HepG2 (cell line): ENCODE data around the gene FAM83F. TPM values are rescaled to one million over a fixed set of nuclear protein-coding genes. Genes with fewer than 3 reads are reported as not detected.

Experiments used
- AKNA ChIP-seq: sonication (generic); formaldehyde crosslinking; IDR thresholded peaks from 2 replicates; pipeline ENCODE4 v1.4.0; 2020; ENCODE audit warnings: missing genetic modification reagents, borderline replicate concordance
- BRF2 ChIP-seq: sonication (generic); formaldehyde crosslinking; IDR thresholded peaks from 2 replicates; pipeline ENCODE4 v1.8.1; 2022; ENCODE audit warnings: mild to moderate bottlenecking, missing genetic modification reagents
- CREM ChIP-seq, 2 experiments: sonication (generic) in 1 of 2; formaldehyde crosslinking in 1 of 2; IDR thresholded peaks; 2 replicates each; pipeline versions ENCODE4 v1.4.0 to v1.6.1; 2016 to 2020; ENCODE audit warnings: antibody characterized with exemption in 1 of 2, mild to moderate bottlenecking in 1 of 2, missing genetic modification reagents in 1 of 2
- HIVEP1 ChIP-seq: sonication (generic); formaldehyde crosslinking; IDR thresholded peaks from 2 replicates; pipeline ENCODE4 v1.4.0; 2020; ENCODE audit warnings: mild to moderate bottlenecking, missing genetic modification reagents
- HNRNPL ChIP-seq: fragments of 200-400 bp; formaldehyde crosslinking; IDR thresholded peaks from 2 replicates; pipeline ENCODE4 v1.6.1; 2017; ENCODE audit warnings: mild to moderate bottlenecking, low read depth, low read length
- KMT2B ChIP-seq: IDR thresholded peaks from 2 replicates; pipeline ENCODE4 v1.6.1; 2016; ENCODE audit warnings: missing genetic modification reagents, missing compliant biosample characterization
- SAFB2 ChIP-seq: sonication (generic); formaldehyde crosslinking; IDR thresholded peaks from 2 replicates; pipeline ENCODE4 v1.5.1; 2020; ENCODE audit warnings: missing genetic modification reagents, low read depth, mild to moderate bottlenecking, borderline replicate concordance
- ZNF18 ChIP-seq: sonication (generic); formaldehyde crosslinking; IDR thresholded peaks from 2 replicates; pipeline ENCODE4 v1.8.0; 2022; ENCODE audit warnings: mild to moderate bottlenecking, missing genetic modification reagents; ENCODE audit not compliant: insufficient replicate concordance
- ZNF20 ChIP-seq: sonication (generic); formaldehyde crosslinking; IDR thresholded peaks from 2 replicates; pipeline ENCODE4 v1.4.0; 2020; ENCODE audit warnings: mild to moderate bottlenecking, moderate library complexity, missing genetic modification reagents
- polyA plus RNA-seq, 8 experiments: library from polyadenylated mRNA; depleted of rRNA in 3 of 8; stranded (reverse) in 7 of 8; unstranded in 1 of 8; fragments of >200 nt; fragmentation: Illumina TruSeq in 4 of 8; extraction: Trizol in 4 of 8; gene quantifications; 2 replicates each; pipeline versions ENCODE4 v1.2.1 to v1.2.3, GENCODE V29; 2011 to 2016; ENCODE audit warnings: low read depth in 4 of 8, missing spikeins in 1 of 8, mixed read lengths in 1 of 8; ENCODE audit not compliant: insufficient read depth in 1 of 8
- total RNA-seq, 5 experiments: library from RNA; depleted of rRNA; stranded (reverse); fragments of >200 nt; fragmentation: Illumina TruSeq; extraction: Trizol; gene quantifications; 2 replicates each; pipeline ENCODE4 v1.2.3, GENCODE V29; 2016; ENCODE audit warnings: low read depth in 1 of 5
- TF ChIP-seq, protein P1 (sequence below): sonication (generic); formaldehyde crosslinking; IDR thresholded peaks from 2 replicates; pipeline ENCODE4 v1.5.0; 2020; ENCODE audit warnings: mild to moderate bottlenecking, missing genetic modification reagents, moderate library complexity
- TF ChIP-seq, protein P2 (sequence below), 2 experiments: IDR thresholded peaks; 2 replicates each; pipeline ENCODE4 v1.6.1; 2011 to 2012; ENCODE audit warnings: low read length in 2 of 2, borderline replicate concordance in 1 of 2, low read depth in 1 of 2, mild to moderate bottlenecking in 1 of 2, moderate library complexity in 1 of 2
- TF ChIP-seq, protein P3 (sequence below): sonication (generic); formaldehyde crosslinking; IDR thresholded peaks from 2 replicates; pipeline ENCODE4 v1.4.0; 2020; ENCODE audit warnings: mild to moderate bottlenecking, missing genetic modification reagents

FAM83F gene
- total and polyA plus RNA-seq, 2 of the 13 experiments (the other 11 are each of a cell fraction or from before 2014, with no cell fraction given): not detected

- TF ChIP-seq HNRNPL (no peak), HIVEP1 (no peak), SAFB2 (CRISPR knock-in tag) (peak; percentile 70; the same call in 1 of the 2 replicates), AKNA (CRISPR knock-in tag) (no peak), BRF2 (CRISPR knock-in tag) (no peak), ZNF20 (CRISPR knock-in tag) (no peak), CREM (IDR thresholded peaks at IDR 0.05) (no peak), CREM (CRISPR knock-in tag; IDR thresholded peaks at IDR 0.05) (no peak), ZNF18 (peak; percentile 68), KMT2B (CRISPR knock-in tag) (peak; percentile 63; the same call in 1 of the 2 replicates)
- TF ChIP-seq, protein P1, sequence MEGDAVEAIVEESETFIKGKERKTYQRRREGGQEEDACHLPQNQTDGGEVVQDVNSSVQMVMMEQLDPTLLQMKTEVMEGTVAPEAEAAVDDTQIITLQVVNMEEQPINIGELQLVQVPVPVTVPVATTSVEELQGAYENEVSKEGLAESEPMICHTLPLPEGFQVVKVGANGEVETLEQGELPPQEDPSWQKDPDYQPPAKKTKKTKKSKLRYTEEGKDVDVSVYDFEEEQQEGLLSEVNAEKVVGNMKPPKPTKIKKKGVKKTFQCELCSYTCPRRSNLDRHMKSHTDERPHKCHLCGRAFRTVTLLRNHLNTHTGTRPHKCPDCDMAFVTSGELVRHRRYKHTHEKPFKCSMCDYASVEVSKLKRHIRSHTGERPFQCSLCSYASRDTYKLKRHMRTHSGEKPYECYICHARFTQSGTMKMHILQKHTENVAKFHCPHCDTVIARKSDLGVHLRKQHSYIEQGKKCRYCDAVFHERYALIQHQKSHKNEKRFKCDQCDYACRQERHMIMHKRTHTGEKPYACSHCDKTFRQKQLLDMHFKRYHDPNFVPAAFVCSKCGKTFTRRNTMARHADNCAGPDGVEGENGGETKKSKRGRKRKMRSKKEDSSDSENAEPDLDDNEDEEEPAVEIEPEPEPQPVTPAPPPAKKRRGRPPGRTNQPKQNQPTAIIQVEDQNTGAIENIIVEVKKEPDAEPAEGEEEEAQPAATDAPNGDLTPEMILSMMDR: no peak; the same call in 1 of the 2 replicates
- TF ChIP-seq, protein P2, sequence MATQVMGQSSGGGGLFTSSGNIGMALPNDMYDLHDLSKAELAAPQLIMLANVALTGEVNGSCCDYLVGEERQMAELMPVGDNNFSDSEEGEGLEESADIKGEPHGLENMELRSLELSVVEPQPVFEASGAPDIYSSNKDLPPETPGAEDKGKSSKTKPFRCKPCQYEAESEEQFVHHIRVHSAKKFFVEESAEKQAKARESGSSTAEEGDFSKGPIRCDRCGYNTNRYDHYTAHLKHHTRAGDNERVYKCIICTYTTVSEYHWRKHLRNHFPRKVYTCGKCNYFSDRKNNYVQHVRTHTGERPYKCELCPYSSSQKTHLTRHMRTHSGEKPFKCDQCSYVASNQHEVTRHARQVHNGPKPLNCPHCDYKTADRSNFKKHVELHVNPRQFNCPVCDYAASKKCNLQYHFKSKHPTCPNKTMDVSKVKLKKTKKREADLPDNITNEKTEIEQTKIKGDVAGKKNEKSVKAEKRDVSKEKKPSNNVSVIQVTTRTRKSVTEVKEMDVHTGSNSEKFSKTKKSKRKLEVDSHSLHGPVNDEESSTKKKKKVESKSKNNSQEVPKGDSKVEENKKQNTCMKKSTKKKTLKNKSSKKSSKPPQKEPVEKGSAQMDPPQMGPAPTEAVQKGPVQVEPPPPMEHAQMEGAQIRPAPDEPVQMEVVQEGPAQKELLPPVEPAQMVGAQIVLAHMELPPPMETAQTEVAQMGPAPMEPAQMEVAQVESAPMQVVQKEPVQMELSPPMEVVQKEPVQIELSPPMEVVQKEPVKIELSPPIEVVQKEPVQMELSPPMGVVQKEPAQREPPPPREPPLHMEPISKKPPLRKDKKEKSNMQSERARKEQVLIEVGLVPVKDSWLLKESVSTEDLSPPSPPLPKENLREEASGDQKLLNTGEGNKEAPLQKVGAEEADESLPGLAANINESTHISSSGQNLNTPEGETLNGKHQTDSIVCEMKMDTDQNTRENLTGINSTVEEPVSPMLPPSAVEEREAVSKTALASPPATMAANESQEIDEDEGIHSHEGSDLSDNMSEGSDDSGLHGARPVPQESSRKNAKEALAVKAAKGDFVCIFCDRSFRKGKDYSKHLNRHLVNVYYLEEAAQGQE (IDR thresholded peaks at IDR 0.05; ENCODE audit: borderline replicate concordance in 1 of 2, low read depth in 1 of 2, low read length in 2 of 2): no peak
- TF ChIP-seq, protein P3, sequence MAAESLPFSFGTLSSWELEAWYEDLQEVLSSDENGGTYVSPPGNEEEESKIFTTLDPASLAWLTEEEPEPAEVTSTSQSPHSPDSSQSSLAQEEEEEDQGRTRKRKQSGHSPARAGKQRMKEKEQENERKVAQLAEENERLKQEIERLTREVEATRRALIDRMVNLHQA (CRISPR knock-in tag): no peak
Measured at GRCh38 chr22:40044870-40045834, 50.4 kb downstream of the FAM83F start (continued).
